ENCODE data around the gene ZNF57.

- TF ChIP-seq CTCF (conservative IDR thresholded peaks at IDR 0.05; ENCODE audit: low read length) (no peak), EZH2phosphoT487 (IDR thresholded peaks at IDR 0.05; ENCODE audit: borderline replicate concordance, low read depth, low read length) (no peak)
These were observed 48.1 kb upstream of the ZNF57 start for GRCh38 chr19:2852598-2852997.
